Measurements from ENCODE around the gene ETFA. TPM values are rescaled to one million over a fixed set of nuclear protein-coding genes. Genes with fewer than 3 reads are reported as not detected.
A peak's percentile ranks its signal among the peaks of the same experiment; 100 is the strongest.

The ETFA gene
- total and polyA plus RNA-seq, 2 experiments from 2014 or later = 117 to 303 TPM

- peaks cover 5% of the 10 kb centered on the region for H3K36me3 ChIP-seq
- no peak for TF ChIP-seq CTCF (IDR thresholded peaks at IDR 0.05; ENCODE audit: low read depth, low read length)
- no peak for DNase-seq (ENCODE audit: low read depth in 1 of 2, low spot score in 1 of 2)
- H3K4me1 ChIP-seq (ENCODE audit: low read depth) = no peaks in the 10 kb centered on the region
- no peaks in the 10 kb centered on the region for H3K27me3 ChIP-seq
- H3K4me3 ChIP-seq = no peak overlapping the region
- H3K27ac ChIP-seq = no peak overlapping the region
- H3K9me3 ChIP-seq (ENCODE audit: low read depth) = no peaks in the 10 kb centered on the region
Observed at GRCh38 chr15:76215634-76216033, 95.6 kb downstream of the ETFA start.

- H3K36me3 ChIP-seq = peaks cover 5% of the 10 kb centered on the region
- H3K4me1 ChIP-seq (ENCODE audit: low read depth) = peaks cover 11% of the 10 kb centered on the region
- no peaks in the 10 kb centered on the region for H3K9me3 ChIP-seq (ENCODE audit: low read depth)
- H3K27me3 ChIP-seq = no peaks in the 10 kb centered on the region
- TF ChIP-seq CTCF (IDR thresholded peaks at IDR 0.05; ENCODE audit: low read depth, low read length) = no peak
- DNase-seq (ENCODE audit: low read depth in 1 of 2, low spot score in 1 of 2) = peak in 1 of 2 donors; percentile 34
- no peak overlapping the region for H3K4me3 ChIP-seq
- H3K27ac ChIP-seq = no peak overlapping the region
Observed at GRCh38 chr15:76209942-76210341, 101.3 kb downstream of the ETFA start.

GRCh38 chr15:76209523-76209922, 101.7 kb downstream of the ETFA start:
- Histone ChIP-seq H3K4me3 (no peak overlapping the region), H3K4me1 (ENCODE audit: low read depth) (peaks cover 11% of the 10 kb centered on the region), H3K27me3 (no peaks in the 10 kb centered on the region), H3K36me3 (peaks cover 4% of the 10 kb centered on the region), H3K9me3 (ENCODE audit: low read depth) (no peaks in the 10 kb centered on the region), H3K27ac (no peak overlapping the region)
- DNase-seq (ENCODE audit: low read depth in 1 of 2, low spot score in 1 of 2) = no peak
- TF ChIP-seq CTCF (IDR thresholded peaks at IDR 0.05; ENCODE audit: low read depth, low read length) = no peak

- no peaks in the 10 kb centered on the region for H3K9me3 ChIP-seq (ENCODE audit: low read depth)
- no peak overlapping the region for H3K27ac ChIP-seq
- no peaks in the 10 kb centered on the region for H3K27me3 ChIP-seq
- no peaks in the 10 kb centered on the region for H3K36me3 ChIP-seq
- peaks cover 11% of the 10 kb centered on the region for H3K4me1 ChIP-seq (ENCODE audit: low read depth)
- no peak overlapping the region for H3K4me3 ChIP-seq
- DNase-seq (ENCODE audit: low read depth in 1 of 2, low spot score in 1 of 2) = no peak
- TF ChIP-seq CTCF (IDR thresholded peaks at IDR 0.05; ENCODE audit: low read depth, low read length) = no peak
Observed at GRCh38 chr15:76208786-76209424, 102.4 kb downstream of the ETFA start.

- Histone ChIP-seq H3K27ac (peak overlapping the region; percentile 66), H3K27me3 (no peaks in the 10 kb centered on the region), H3K36me3 (no peaks in the 10 kb centered on the region), H3K4me1 (ENCODE audit: low read depth) (peaks cover 11% of the 10 kb centered on the region), H3K9me3 (ENCODE audit: low read depth) (no peaks in the 10 kb centered on the region), H3K4me3 (no peak overlapping the region)
- no peak for TF ChIP-seq CTCF (IDR thresholded peaks at IDR 0.05; ENCODE audit: low read depth, low read length)
- no peak for DNase-seq (ENCODE audit: low read depth in 1 of 2, low spot score in 1 of 2)
Observed at GRCh38 chr15:76208084-76208785, 103.0 kb downstream of the ETFA start.

Data from cardiac muscle cell (in vitro differentiated cells and primary cell).